Activated CD8-positive, alpha-beta memory T cell treated with anti-CD3 and anti-CD28 coated beads, Interleukin-2, amount 10 ng/mL, durations not matched to agents 7 days and 5 days (primary cell): ENCODE results near the gene GARS1. TPM values are rescaled to one million over a fixed set of nuclear protein-coding genes. Genes with fewer than 3 reads are reported as not detected.
A peak's percentile ranks its signal among the peaks of the same experiment; 100 is the strongest.
"Not testable (repeated sequence)": the region's sequence is repeated elsewhere in the genome, so short reads cannot be mapped to it uniquely, and the experiment has no call there.

Source experiments
- ATAC-seq: fragments of 150-1000 bp; cut with Tn5 transposase; one replicate; pipeline ENCODE4 v1.10.0; 2021; ENCODE audit warnings: moderate library complexity
- CTCF ChIA-PET: fragments of 350-600 bp; sonication (Branson Sonifier 250); formaldehyde crosslinking; loops from one replicate; lab custom pipeline; 2021; ENCODE audit warnings: antibody characterized with exemption; lab: Charles Lee
- DNase-seq: peaks from one replicate; pipeline ENCODE4 v3.0.0-alpha.2; 2020
- H3K27ac Mint-ChIP-seq: one replicate; pipeline ENCODE4 v1.8.0; 2021; ENCODE audit warnings: mild to moderate bottlenecking, mixed read lengths
- H3K27me3 Mint-ChIP-seq: one replicate; pipeline ENCODE4 v1.8.0; 2021; ENCODE audit warnings: mixed read lengths
- H3K36me3 Mint-ChIP-seq: one replicate; pipeline ENCODE4 v1.8.0; 2021; ENCODE audit warnings: mild to moderate bottlenecking, mixed read lengths
- H3K4me1 Mint-ChIP-seq: one replicate; pipeline ENCODE4 v1.8.0; 2021; ENCODE audit warnings: mixed read lengths
- H3K4me3 Mint-ChIP-seq: one replicate; pipeline ENCODE4 v1.8.0; 2021; ENCODE audit warnings: mild to moderate bottlenecking, moderate library complexity, mixed read lengths
- H3K9me3 Mint-ChIP-seq: one replicate; pipeline ENCODE4 v1.8.0; 2022; ENCODE audit warnings: low read depth, mixed read lengths
- total RNA-seq, 2 experiments: library from RNA; stranded (reverse); gene quantifications; one replicate each; pipeline ENCODE4 v1.2.3, GENCODE V29; 2021

GARS1 gene
- total RNA-seq, 2 experiments from 2014 or later = 203 to 260 TPM

- peaks cover 1% of the 10 kb centered on the region for H3K36me3 Mint-ChIP-seq
- no peaks in the 10 kb centered on the region for H3K9me3 Mint-ChIP-seq
- no peak overlapping the region for H3K27ac Mint-ChIP-seq
- H3K4me3 Mint-ChIP-seq = no peak overlapping the region
- ATAC-seq = no peak
- CTCF ChIA-PET = no interaction called here
- H3K27me3 Mint-ChIP-seq = no peaks in the 10 kb centered on the region
- peaks cover 3% of the 10 kb centered on the region for H3K4me1 Mint-ChIP-seq
- DNase-seq = no peak
These were observed 35.1 kb upstream of the GARS1 start for GRCh38 chr7:30559611-30560010.

- no peak overlapping the region for H3K4me3 Mint-ChIP-seq
- no peak overlapping the region for H3K27ac Mint-ChIP-seq
- H3K27me3 Mint-ChIP-seq = no peaks in the 10 kb centered on the region
- no peak for ATAC-seq
- CTCF ChIA-PET = interaction anchor here (1.4 to 5.1 kb wide), 3 partner anchors 12 to 286 kb away, joined by 3 to 48 read pairs (median 42); no protein-coding TSS in a partner anchor
- no peak for DNase-seq
- H3K36me3 Mint-ChIP-seq = peaks cover 1% of the 10 kb centered on the region
- H3K9me3 Mint-ChIP-seq = no peaks in the 10 kb centered on the region
- H3K4me1 Mint-ChIP-seq = peaks cover 3% of the 10 kb centered on the region
These were observed 33.3 kb upstream of the GARS1 start for GRCh38 chr7:30561389-30561788.

DNA sequence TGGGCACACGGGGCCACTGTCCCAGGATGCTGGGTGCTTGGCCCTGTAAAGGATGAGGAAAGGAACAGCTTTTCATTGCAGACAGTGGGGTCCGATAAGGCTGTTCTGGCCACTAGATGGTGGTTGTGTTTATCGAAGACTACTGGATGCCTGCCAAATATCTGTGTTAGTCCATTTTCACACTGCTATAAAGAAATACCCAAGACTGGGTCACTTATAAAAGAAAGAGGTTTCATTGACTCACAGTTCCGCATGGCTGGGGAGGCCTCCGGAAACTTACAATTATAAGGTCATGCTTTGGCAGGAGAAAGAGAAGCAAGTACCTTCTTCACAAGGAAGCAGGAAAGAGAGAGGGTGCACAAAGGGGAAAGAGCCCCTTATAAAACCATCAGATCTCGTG, 32.2 kb upstream of the GARS1 start:
- no peak overlapping the region for H3K27ac Mint-ChIP-seq
- no peaks in the 10 kb centered on the region for H3K9me3 Mint-ChIP-seq
- H3K27me3 Mint-ChIP-seq = no peaks in the 10 kb centered on the region

GRCh38 chr7:30562909-30563308, 31.8 kb upstream of the GARS1 start:
- peaks cover 1% of the 10 kb centered on the region for H3K36me3 Mint-ChIP-seq
- H3K9me3 Mint-ChIP-seq = no peaks in the 10 kb centered on the region
- ATAC-seq (no peak), DNase-seq (no peak)
- no peak overlapping the region for H3K27ac Mint-ChIP-seq
- no peaks in the 10 kb centered on the region for H3K27me3 Mint-ChIP-seq
- CTCF ChIA-PET = interaction anchor here (1.7 to 5.1 kb wide), 6 partner anchors 12 to 399 kb away, joined by 4 to 48 read pairs (median 25); no protein-coding TSS in a partner anchor
- H3K4me1 Mint-ChIP-seq = peaks cover 3% of the 10 kb centered on the region
- no peak overlapping the region for H3K4me3 Mint-ChIP-seq

More for the DNA sequence above, 32.2 kb upstream of the GARS1 start:
- H3K36me3 Mint-ChIP-seq = peaks cover 1% of the 10 kb centered on the region
- peaks cover 3% of the 10 kb centered on the region for H3K4me1 Mint-ChIP-seq
- ATAC-seq (no peak), DNase-seq (no peak)
- H3K4me3 Mint-ChIP-seq = no peak overlapping the region
- CTCF ChIA-PET = interaction anchor here (2.2 to 5.1 kb wide), 4 partner anchors 12 to 398 kb away, joined by 13 to 48 read pairs (median 40); no protein-coding TSS in a partner anchor

DNA sequence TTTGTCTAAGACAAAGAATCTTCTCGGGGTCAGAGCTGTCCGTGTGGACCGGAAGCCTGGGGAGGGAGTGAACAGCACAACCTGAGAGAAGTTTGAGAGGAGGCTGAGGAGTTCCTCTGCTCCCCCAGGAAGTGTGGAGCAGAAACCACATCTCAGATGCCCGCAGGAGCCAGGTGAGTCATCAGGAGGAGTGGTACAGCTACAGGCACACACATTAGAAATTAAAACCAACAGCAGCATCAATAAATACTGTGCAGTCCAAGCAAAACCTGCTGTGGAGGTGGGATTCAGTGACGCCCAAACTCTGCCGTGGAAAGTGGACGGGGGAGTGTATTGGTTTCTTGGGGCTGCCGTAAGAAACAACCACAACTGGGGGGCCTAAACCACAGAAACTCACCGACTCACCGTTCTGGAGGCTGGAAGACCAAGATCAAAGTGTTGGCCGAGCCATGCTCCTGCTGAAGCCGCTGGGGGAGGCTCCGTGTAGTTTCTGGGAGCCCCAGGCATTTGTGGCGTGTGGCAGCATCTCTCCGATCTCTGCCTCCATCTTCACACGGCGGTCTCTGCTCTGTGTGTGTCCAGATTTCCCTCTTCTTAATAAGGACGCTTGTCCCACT, 31.2 kb upstream of the GARS1 start:
- Mint-ChIP-seq H3K27me3 (no peaks in the 10 kb centered on the region), H3K27ac (no peak overlapping the region), H3K36me3 (peaks cover 7% of the 10 kb centered on the region), H3K9me3 (no peaks in the 10 kb centered on the region), H3K4me1 (peaks cover 3% of the 10 kb centered on the region), H3K4me3 (no peak overlapping the region)
- no peak for ATAC-seq
- CTCF ChIA-PET = interaction anchor here (0.7 to 5.1 kb wide), 29 partner anchors 8 to 501 kb away, joined by 3 to 48 read pairs (median 5); partner anchors contain the start of genes GGCT and NOD1
- no peak for DNase-seq

- H3K27me3 Mint-ChIP-seq = no peaks in the 10 kb centered on the region
- no peak overlapping the region for H3K4me3 Mint-ChIP-seq
- CTCF ChIA-PET = interaction anchor here (0.6 to 5.1 kb wide), 34 partner anchors 9 to 502 kb away, joined by 3 to 48 read pairs (median 4); partner anchors contain the start of genes GGCT and NOD1
- H3K4me1 Mint-ChIP-seq = peaks cover 3% of the 10 kb centered on the region
- DNase-seq (peak; percentile 81), ATAC-seq (peak; percentile 96)
- H3K36me3 Mint-ChIP-seq = peaks cover 11% of the 10 kb centered on the region
- no peaks in the 10 kb centered on the region for H3K9me3 Mint-ChIP-seq
- H3K27ac Mint-ChIP-seq = no peak overlapping the region
These were observed 30.3 kb upstream of the GARS1 start for GRCh38 chr7:30564243-30564892.

DNA sequence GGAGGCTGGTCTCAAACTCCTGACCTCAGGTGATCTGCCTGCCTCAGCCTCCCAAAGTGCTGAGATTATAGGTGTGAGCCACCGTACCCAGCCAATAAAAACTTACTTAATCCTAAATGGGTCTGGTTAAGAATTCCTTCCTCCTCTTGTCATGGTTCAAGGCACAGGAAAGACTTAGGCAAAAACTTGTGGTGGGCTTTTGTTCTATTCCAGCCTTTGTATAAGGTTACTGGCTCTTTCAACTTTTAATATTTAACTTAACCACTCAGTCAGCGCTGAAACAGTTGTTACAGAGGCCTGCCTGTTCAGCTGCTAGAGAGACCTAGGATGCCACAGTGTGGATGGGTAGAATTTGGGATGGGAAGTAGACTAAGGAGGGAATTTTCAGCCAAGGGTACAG, 28.1 kb upstream of the GARS1 start:
- Mint-ChIP-seq H3K4me1 (peaks cover 3% of the 10 kb centered on the region), H3K27me3 (no peaks in the 10 kb centered on the region), H3K4me3 (no peak overlapping the region), H3K36me3 (peaks cover 20% of the 10 kb centered on the region), H3K9me3 (peaks cover 2% of the 10 kb centered on the region), H3K27ac (no peak overlapping the region)
- DNase-seq = no peak
- no peak for ATAC-seq
- CTCF ChIA-PET = no interaction called here

- Mint-ChIP-seq H3K27ac (no peak overlapping the region), H3K4me3 (no peak overlapping the region), H3K27me3 (no peaks in the 10 kb centered on the region), H3K36me3 (peaks cover 21% of the 10 kb centered on the region), H3K9me3 (peaks cover 2% of the 10 kb centered on the region), H3K4me1 (peaks cover 3% of the 10 kb centered on the region)
- CTCF ChIA-PET = interaction anchor here (1.5 to 1.8 kb wide), 2 partner anchors 290 to 291 kb away, joined by 4 to 5 read pairs; no protein-coding TSS in a partner anchor
- DNase-seq = no peak
- ATAC-seq = no peak
These were observed 27.6 kb upstream of the GARS1 start for GRCh38 chr7:30567081-30567480.

GRCh38 chr7:30570238-30570637, 24.4 kb upstream of the GARS1 start:
- CTCF ChIA-PET = interaction anchor here (1.1 kb wide), 2 partner anchors 10 to 60 kb away, joined by 3 to 4 read pairs; no protein-coding TSS in a partner anchor
- H3K4me3 Mint-ChIP-seq, H3K4me1 Mint-ChIP-seq, H3K27me3 Mint-ChIP-seq, DNase-seq, H3K27ac Mint-ChIP-seq, ATAC-seq: not testable (repeated sequence)
- Mint-ChIP-seq H3K9me3 (peaks cover 10% of the 10 kb centered on the region), H3K36me3 (peaks cover 42% of the 10 kb centered on the region)

GRCh38 chr7:30572212-30572841, 22.4 kb upstream of the GARS1 start:
- Mint-ChIP-seq H3K36me3 (peaks cover 54% of the 10 kb centered on the region), H3K27ac (no peak overlapping the region)

DNA sequence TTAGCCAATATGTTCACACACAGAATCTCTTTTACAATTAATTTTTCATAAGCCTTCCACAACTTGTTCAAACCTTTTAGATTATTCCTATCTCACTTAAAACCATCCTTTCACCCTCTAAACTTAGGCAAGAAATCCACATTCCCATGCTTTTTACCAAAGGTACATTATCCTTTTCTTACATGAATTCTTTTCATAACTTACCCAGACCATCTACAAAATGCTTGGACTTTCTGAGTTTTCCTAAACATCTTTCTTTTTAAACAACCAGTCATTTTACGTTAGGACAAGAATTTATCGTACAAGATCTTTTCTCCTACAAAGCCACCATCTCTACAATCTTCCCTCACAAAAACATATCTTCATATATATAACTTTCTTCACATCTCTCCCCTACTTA, 18.8 kb upstream of the GARS1 start:
- CTCF ChIA-PET = no interaction called here
- H3K9me3 Mint-ChIP-seq = peaks cover 20% of the 10 kb centered on the region
- H3K4me1 Mint-ChIP-seq = peaks cover 4% of the 10 kb centered on the region
- DNase-seq (no peak), ATAC-seq (no peak)
- H3K27me3 Mint-ChIP-seq = no peaks in the 10 kb centered on the region
- no peak overlapping the region for H3K27ac Mint-ChIP-seq
- H3K36me3 Mint-ChIP-seq = peaks cover 68% of the 10 kb centered on the region
- no peak overlapping the region for H3K4me3 Mint-ChIP-seq

More at GRCh38 chr7:30572212-30572841, 22.4 kb upstream of the GARS1 start:
- DNase-seq (no peak), ATAC-seq (no peak)
- H3K27me3 Mint-ChIP-seq = no peaks in the 10 kb centered on the region
- no peaks in the 10 kb centered on the region for H3K4me1 Mint-ChIP-seq
- CTCF ChIA-PET = interaction anchor here (1.8 to 2.6 kb wide), 2 partner anchors 8 to 296 kb away, joined by 4 to 12 read pairs; no protein-coding TSS in a partner anchor
- H3K4me3 Mint-ChIP-seq = no peak overlapping the region
- peaks cover 19% of the 10 kb centered on the region for H3K9me3 Mint-ChIP-seq

DNA sequence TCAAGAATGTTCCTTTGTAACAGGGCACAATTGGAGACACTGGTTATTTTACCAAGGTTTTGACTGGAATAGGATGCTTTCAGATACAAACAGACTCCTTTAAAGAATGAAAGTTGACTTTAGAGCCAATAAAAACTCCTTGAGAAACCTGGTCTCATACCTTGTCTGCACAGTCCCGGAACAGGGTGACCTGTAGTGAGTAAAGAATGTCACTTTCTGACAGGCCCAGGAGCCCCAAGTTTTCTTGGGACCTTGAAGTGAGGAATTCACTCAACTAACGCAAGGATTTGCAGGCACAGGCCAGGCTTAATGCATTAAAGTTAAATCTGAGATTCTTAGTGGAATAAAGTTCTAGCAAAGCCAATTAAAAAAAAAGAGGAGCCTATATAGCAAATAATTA, 11.5 kb upstream of the GARS1 start:
- DNase-seq (no peak), ATAC-seq (no peak)
- H3K9me3 Mint-ChIP-seq = no peaks in the 10 kb centered on the region
- CTCF ChIA-PET = no interaction called here
- no peaks in the 10 kb centered on the region for H3K27me3 Mint-ChIP-seq
- H3K4me3 Mint-ChIP-seq = no peak overlapping the region
- H3K4me1 Mint-ChIP-seq = peaks cover 4% of the 10 kb centered on the region
- peaks cover 72% of the 10 kb centered on the region for H3K36me3 Mint-ChIP-seq
- H3K27ac Mint-ChIP-seq = no peak overlapping the region

DNA sequence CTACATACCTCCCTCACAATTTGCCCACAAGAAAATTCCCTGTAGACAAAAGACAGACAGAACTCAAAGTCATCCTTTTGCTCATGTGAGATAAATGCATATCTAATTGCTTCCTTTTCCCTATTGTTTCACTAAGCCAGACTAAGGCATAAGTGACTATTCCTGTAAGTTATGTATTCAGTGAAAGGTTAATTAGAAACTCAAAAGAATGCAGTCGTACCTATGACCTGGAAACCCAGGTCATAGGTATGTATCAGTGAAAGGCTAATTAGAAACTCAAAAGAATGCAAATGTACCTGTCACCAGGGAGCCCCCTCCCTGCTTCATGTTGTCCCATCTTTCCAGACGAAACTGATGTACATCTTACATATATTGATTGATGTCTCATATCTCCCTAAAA, 10.3 kb upstream of the GARS1 start:
- Mint-ChIP-seq H3K4me1 (peaks cover 4% of the 10 kb centered on the region), H3K27me3 (no peaks in the 10 kb centered on the region), H3K4me3 (no peak overlapping the region), H3K9me3 (no peaks in the 10 kb centered on the region), H3K36me3 (peaks cover 70% of the 10 kb centered on the region), H3K27ac (no peak overlapping the region)
- no peak for DNase-seq
- ATAC-seq = no peak
- CTCF ChIA-PET = no interaction called here
